Activated CD8-positive, alpha-beta memory T cell treated with anti-CD3 and anti-CD28 coated beads for 24 hours (primary cell): ENCODE results near the gene NAT14.

Source experiments
- DNase-seq: peaks from one replicate; pipeline ENCODE4 v3.0.0-alpha.2; 2020

The NAT14 gene

GRCh38 chr19:55453511-55454260, 31.3 kb upstream of the NAT14 start:
- DNase-seq = no peak

GRCh38 chr19:55454787-55455243, 30.2 kb upstream of the NAT14 start:
- DNase-seq = peak; percentile 76

- no peak for DNase-seq
These were observed 29.3 kb upstream of the NAT14 start for GRCh38 chr19:55455576-55456235.

GRCh38 chr19:55456347-55456746, 28.6 kb upstream of the NAT14 start:
- no peak for DNase-seq

GRCh38 chr19:55457683-55458457, 27.1 kb upstream of the NAT14 start:
- no peak for DNase-seq

GRCh38 chr19:55459551-55459949, 25.4 kb upstream of the NAT14 start:
- no peak for DNase-seq

- DNase-seq = no peak
These were observed 24.9 kb upstream of the NAT14 start for GRCh38 chr19:55459950-55460657.

- DNase-seq = peak; percentile 71
These were observed 24.2 kb upstream of the NAT14 start for GRCh38 chr19:55460670-55461258.

GRCh38 chr19:55461259-55461973, 23.6 kb upstream of the NAT14 start, which contains the start of gene ISOC2:
Gene ISOC2 (minus strand): TSS chr19:55461642. CDS start chr19:55456486, 5,156 bp downstream.
- peak; percentile 100 for DNase-seq

GRCh38 chr19:55461974-55462626, 22.9 kb upstream of the NAT14 start:
- no peak for DNase-seq

- no peak for DNase-seq
These were observed 22.3 kb upstream of the NAT14 start for GRCh38 chr19:55462722-55463121.

GRCh38 chr19:55463583-55464031, 21.4 kb upstream of the NAT14 start:
- DNase-seq = no peak

- DNase-seq = no peak
These were observed 20.8 kb upstream of the NAT14 start for GRCh38 chr19:55464039-55464661.

GRCh38 chr19:55464662-55465054, 20.3 kb upstream of the NAT14 start, which contains the start of gene C19orf85:
Gene C19orf85 (minus strand): TSS chr19:55464751. CDS start chr19:55464554, 197 bp downstream.
- no peak for DNase-seq

- DNase-seq = no peak
These were observed 19.3 kb upstream of the NAT14 start for GRCh38 chr19:55465460-55466240.

GRCh38 chr19:55466241-55466614, 18.8 kb upstream of the NAT14 start:
- DNase-seq = no peak

- DNase-seq = peak; percentile 90
These were observed 17.5 kb upstream of the NAT14 start for GRCh38 chr19:55467236-55468053.

GRCh38 chr19:55468054-55468393, 17.0 kb upstream of the NAT14 start:
- no peak for DNase-seq

- DNase-seq = no peak
These were observed 13.7 kb upstream of the NAT14 start for GRCh38 chr19:55471266-55471665.
